Measurements from ENCODE around the gene MATN1.

The MATN1 gene

DNA sequence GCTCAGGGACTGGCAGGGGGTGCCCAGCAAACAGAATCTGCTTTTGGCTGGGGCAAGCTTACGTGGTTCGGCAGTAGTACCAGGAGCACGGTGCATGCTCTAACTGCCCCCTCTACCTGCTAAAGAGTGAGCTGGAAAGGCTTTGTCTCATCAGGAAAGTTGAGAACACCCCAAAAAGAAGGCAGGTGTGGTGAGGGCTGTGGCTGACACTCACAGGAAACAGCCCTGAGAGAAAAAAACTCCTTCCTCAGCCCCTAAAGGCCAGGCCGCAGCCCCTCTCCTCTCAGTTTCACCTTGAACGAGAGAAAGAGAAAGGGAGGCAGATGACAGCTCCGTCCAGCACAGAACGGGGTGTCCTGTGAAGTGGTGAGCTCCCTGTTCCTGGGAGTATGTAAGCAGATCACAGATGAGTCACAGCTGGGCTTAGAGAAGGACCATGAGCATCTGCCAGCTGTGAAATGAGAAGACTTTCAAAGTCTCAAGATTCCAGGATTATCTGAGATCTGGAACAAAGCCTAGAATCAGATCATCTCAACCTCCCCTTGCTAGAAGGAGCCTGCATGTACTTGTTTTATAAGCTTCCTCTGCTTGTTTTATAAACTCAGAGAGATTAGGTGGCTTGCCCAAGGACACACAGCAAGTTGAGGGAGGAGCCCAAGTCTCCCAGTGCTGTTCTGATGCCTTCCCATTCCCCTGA is 20.8 kb upstream of the MATN1 start:
- no peak for DNase-seq

DNA sequence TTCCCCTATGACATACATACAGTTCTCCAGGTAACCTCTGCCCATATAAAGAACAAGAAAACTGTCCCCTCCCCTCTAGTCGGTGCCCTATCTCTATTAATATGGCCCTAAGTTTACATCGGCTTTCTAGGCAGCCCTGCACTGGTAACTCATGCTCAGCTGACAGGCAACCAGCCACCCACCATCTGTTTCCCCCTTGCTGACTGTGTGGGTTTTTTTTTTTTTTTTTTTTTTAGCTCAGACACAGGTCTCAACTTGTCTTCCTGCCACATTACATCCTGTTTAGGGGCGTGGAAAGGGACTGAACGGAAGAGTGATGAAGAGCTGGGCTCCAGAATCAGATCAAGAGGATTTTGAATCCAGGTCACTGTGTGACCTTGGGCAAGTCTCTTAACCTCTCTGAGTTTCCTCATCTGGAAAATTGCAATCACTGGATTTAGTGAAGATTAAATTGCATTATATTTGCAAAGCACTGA is 20.2 kb upstream of the MATN1 start:
- no peak for DNase-seq

GRCh38 chr1:30742963-30743559 is 19.7 kb upstream of the MATN1 start:
- DNase-seq: no peak

- DNase-seq: no peak
Measured at GRCh38 chr1:30742300-30742962, 19.0 kb upstream of the MATN1 start.

DNA sequence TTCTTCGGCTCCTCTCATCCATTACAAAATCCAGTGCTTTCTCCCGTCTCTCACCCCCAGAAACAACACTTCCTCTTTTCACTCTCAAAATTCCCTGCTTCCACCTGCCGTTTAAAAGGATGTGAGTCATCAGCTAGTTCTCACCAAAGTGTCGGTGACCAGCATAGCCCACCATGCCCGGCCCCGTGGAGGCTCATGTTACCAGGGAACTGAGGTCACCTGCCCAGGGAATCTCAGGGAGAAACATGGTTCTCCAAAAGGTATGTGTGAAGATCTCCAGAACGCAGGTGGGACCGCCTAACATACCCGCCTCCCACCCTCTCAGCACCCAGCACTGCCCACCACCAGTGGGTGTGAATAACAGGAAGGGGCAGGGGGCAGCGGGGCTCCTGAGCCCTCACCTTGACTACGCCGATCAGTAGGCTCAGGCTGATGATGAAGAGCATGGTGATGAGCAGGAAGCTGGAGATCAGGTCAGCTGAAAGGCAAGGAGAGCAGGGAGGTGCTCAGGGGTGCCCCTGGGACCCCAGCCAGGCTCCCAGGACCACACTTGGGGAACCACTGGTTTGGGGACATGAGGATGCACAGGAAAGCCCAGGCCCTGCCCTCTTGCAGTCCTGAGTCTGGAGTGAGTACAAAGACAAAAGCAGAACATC is 18.0 kb upstream of the MATN1 start:
- DNase-seq: no peak

GRCh38 chr1:30740251-30741238 is 17.2 kb upstream of the MATN1 start:
- no peak for DNase-seq

DNA sequence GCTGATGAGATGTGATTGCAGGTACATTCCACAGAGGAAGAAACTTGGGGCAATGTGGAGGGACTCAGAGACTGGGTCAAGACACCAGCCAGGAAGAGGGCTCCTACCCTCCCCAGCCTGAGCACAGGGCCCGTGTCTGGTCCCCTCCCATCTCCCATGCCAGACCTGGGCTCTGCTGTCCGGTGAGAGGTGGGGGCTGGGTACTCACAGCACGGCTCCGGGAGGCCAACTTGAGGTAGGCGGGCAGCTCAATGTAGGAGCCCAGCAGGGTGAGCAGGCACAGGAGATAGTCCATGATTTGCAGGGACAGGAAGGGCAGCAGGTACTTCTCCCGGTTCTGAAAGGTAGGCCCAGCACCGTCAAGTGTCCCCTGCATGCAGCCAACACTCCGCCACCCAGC is 16.2 kb upstream of the MATN1 start:
- DNase-seq: no peak

DNA sequence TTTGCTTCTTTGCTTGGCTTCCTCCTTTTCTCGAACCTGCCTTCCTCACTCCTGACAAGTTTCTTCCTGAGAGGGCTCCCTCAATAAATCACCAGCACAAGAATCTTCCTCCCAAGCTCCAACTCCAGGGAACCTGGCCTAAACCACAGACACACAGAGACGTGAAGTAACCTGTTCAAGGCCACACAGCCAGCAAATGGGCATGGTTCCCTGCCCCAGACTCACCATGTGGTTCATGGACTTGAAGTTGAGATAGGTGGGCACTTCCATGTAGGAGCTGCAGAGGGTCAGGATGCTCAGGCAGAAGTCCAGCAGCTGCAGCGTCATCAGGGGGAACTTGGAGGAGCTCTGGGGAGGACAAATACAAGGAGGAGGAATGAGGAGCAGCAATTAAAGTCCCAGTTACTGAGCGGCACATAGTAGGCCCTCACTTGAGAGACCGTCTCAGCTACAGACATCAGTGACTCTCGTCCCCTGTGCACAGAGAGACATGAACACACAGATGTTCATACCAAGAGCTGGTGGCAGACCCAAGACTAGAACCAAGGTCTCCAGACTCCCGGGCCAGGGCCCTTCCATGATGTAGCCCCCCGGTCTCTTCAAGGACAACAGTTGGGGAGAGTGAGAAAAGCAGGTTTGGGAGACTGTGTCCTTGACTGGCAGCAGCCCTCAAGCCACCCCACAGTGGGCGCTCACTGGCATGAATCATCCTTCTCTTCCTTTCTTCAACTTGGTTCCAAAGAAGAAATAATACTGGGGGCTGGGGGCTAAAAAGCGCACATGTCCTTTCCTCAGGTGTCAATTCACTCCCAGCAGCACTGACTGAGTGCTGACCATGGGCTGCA is 15.6 kb upstream of the MATN1 start:
- no peak for DNase-seq

DNA sequence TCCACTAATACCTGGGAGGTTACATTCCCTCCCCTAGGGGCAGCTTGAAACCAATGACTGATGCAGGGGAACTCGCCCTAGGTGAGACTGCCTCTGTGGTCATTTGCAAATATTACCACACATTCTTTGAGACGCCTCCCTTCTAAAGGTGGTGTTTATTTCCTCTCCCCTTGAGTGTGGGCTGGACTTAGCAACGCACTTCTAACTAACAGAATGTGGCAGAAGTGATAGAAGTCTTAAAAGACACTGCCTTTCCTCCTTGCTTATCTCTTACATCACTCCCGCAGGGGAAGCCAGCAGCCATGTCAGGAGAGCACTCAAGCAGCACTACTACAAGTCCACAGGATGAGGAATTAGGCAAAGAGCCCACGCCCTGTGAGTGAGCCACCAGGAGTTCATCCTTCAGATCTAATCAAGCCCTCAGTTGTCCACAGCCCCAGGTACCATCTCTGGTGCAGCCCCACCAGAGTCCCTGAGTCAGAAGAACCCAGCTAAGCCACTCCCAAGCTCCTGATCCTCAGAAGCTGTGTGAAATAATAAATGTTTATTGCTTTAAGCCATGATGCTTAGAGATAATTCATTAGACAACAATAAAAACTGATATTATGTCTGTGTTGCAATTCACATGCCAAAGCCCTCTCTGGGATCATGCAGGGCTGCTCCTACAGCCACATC is 14.8 kb upstream of the MATN1 start:
- DNase-seq: no peak

- no peak for DNase-seq
Measured at GRCh38 chr1:30737357-30738039, 14.1 kb upstream of the MATN1 start.

GRCh38 chr1:30735668-30736498 is 12.5 kb upstream of the MATN1 start:
- DNase-seq: no peak

- peak; percentile 13 for DNase-seq
Measured at GRCh38 chr1:30735124-30735523, 11.7 kb upstream of the MATN1 start.

DNA sequence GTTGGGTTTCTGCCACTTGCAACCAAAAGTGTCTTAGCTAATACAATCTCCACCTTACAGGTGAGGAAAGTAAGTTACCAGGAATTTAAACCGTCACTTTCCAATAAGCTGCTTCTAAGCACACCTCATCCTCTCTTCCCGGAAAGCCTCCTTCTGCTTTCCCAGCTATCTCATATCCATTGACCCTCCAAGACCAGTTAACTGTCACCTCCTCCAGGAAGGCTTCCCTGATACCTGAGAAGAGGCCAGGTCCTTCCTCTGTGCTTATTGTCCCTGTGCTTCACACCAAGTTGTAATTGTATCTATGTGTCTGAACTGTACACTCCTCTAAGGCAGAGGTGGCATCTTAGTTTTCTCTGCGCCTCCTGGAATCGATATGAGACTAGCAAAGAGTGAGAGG is 11.2 kb upstream of the MATN1 start:
- no peak for DNase-seq

- DNase-seq: no peak
Measured at GRCh38 chr1:30734106-30734505, 10.7 kb upstream of the MATN1 start.

DNA sequence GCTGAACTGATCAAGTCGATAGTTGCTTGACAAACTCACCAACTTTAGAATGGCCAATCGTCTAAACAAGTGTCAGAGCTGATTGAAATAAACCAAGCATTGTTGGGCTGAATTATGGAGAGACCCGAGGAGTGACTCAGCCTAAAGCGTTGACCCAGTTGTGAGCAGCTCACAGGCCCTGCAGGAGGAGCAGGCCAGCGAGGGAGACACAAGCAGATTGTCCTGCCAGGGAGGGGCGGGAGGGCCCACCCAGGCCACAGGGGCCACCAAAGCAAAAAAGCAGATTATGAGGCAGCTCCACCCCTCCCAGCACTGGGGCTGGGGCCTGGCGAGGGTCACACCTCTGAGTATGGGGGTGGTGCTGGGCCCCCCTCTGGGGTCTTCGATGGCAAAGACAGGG is 10.1 kb upstream of the MATN1 start:
- no peak for DNase-seq

- no peak for DNase-seq
Measured at GRCh38 chr1:30732277-30732996, 9.1 kb upstream of the MATN1 start.

- no peak for DNase-seq
Measured at GRCh38 chr1:30731806-30732276, 8.5 kb upstream of the MATN1 start.

GRCh38 chr1:30731109-30731805 is 7.9 kb upstream of the MATN1 start:
- no peak for DNase-seq

Data from NCI-H1092 treated with DMSO at 0.1 percent for 48 hours (cell line).